DOHH2 (cell line): ENCODE measurements around the gene SCAMP2.

Experiments used
- H3F3A ChIP-seq: fragments of 200-600 bp; sonication (generic), shearing (Covaris generic); 2 replicates; pipeline ENCODE4 v1.6.0; 2016; ENCODE audit warnings: antibody characterized with exemption, mild to moderate bottlenecking; ENCODE audit not compliant: control insufficient read depth, insufficient read depth
- H3K27ac ChIP-seq: fragments of 200-600 bp; sonication (generic); 2 replicates; pipeline ENCODE4 v1.5.1; 2014; ENCODE audit warnings: low read depth, mild to moderate bottlenecking, low read length, moderate library complexity
- H3K27me3 ChIP-seq: fragments of 200-600 bp; sonication (generic); 2 replicates; pipeline ENCODE4 v1.6.1; 2014; ENCODE audit warnings: mild to moderate bottlenecking, low read length, mixed read lengths; ENCODE audit not compliant: control insufficient read depth
- H3K36me3 ChIP-seq: fragments of 200-600 bp; sonication (generic); 2 replicates; pipeline ENCODE4 v1.6.1; 2014; ENCODE audit warnings: mild to moderate bottlenecking, low read length, moderate library complexity, mixed read lengths; ENCODE audit not compliant: control insufficient read depth
- H3K4me1 ChIP-seq: fragments of 200-600 bp; sonication (generic); 2 replicates; pipeline ENCODE4 v1.6.1; 2014; ENCODE audit warnings: mild to moderate bottlenecking, low read length, mixed read lengths; ENCODE audit not compliant: control insufficient read depth
- H3K4me2 ChIP-seq: fragments of 200-600 bp; sonication (generic); 2 replicates; pipeline ENCODE4 v1.6.0; 2014; ENCODE audit warnings: mild to moderate bottlenecking, low read length, moderate library complexity
- H3K4me3 ChIP-seq: fragments of 200-600 bp; sonication (generic); 2 replicates; pipeline ENCODE4 v1.5.1; 2014; ENCODE audit warnings: mild to moderate bottlenecking, low read length, mixed read lengths
- H3K79me2 ChIP-seq: fragments of 200-600 bp; sonication (generic); 2 replicates; pipeline ENCODE4 v1.6.1; 2014; ENCODE audit warnings: mild to moderate bottlenecking, low read length, mixed read lengths; ENCODE audit not compliant: control insufficient read depth
- H3K9me2 ChIP-seq: fragments of 200-600 bp; sonication (generic); replicated peaks from 2 replicates; pipeline ENCODE4 v1.6.1; 2014; ENCODE audit warnings: mild to moderate bottlenecking, low read length, mixed read lengths; ENCODE audit not compliant: control insufficient read depth
- H3K9me3 ChIP-seq: fragments of 200-600 bp; sonication (generic); 2 replicates; pipeline ENCODE4 v1.6.1; 2014; ENCODE audit warnings: antibody characterized with exemption, low read length, mixed read lengths; ENCODE audit not compliant: control insufficient read depth, insufficient read depth
- H4K20me1 ChIP-seq: fragments of 200-600 bp; sonication (generic); 2 replicates; pipeline ENCODE4 v1.6.0; 2014; ENCODE audit warnings: low read depth, mild to moderate bottlenecking, antibody characterized with exemption, low read length, moderate library complexity; ENCODE audit not compliant: control insufficient read depth, insufficient read depth
- CTCF ChIP-seq: fragments of 200-600 bp; sonication (generic); IDR thresholded peaks from one replicate; pipeline ENCODE4 v1.5.1; 2014; ENCODE audit warnings: antibody characterized with exemption, mild to moderate bottlenecking, low read depth, low read length; ENCODE audit not compliant: poor library complexity, severe bottlenecking
- EZH2phosphoT487 ChIP-seq: fragments of 200-600 bp; sonication (generic); IDR thresholded peaks from 2 replicates; pipeline ENCODE4 v1.6.1; 2017; ENCODE audit warnings: borderline replicate concordance, mild to moderate bottlenecking, antibody characterized with exemption, low read length, moderate library complexity, mixed read lengths

The SCAMP2 gene

GRCh38 chr15:74873756-74874424, 725 bp upstream of the SCAMP2 start:
- Histone ChIP-seq H3K27me3 (0 out of 2 replicates have a peak, but pooled peaks cover 3% of the 10 kb centered on the region), H3K9me2 (no peaks in the 10 kb centered on the region), H3K36me3 (peaks cover 22% of the 10 kb centered on the region), H3K4me1 (peaks cover 40% of the 10 kb centered on the region), H3K27ac (peak overlapping the region; percentile 3; the same call in 1 of the 2 replicates), H3K4me2 (peak overlapping the region; percentile 100), H3K79me2 (peaks cover 41% of the 10 kb centered on the region), H3K9me3 (no peaks in the 10 kb centered on the region), H4K20me1 (peaks cover 19% of the 10 kb centered on the region), H3K4me3 (peak overlapping the region; percentile 97), H3F3A (peaks cover 12% of the 10 kb centered on the region; the same call in 1 of the 2 replicates)
- TF ChIP-seq CTCF: no peak
- no peak for TF ChIP-seq EZH2phosphoT487

- Histone ChIP-seq H3F3A (peaks cover 12% of the 10 kb centered on the region; the same call in 1 of the 2 replicates), H3K9me2 (no peaks in the 10 kb centered on the region), H3K4me2 (peak overlapping the region; percentile 100), H3K4me3 (peak overlapping the region; percentile 97), H3K9me3 (peaks cover 6% of the 10 kb centered on the region; the same call in 1 of the 2 replicates), H3K79me2 (peaks cover 54% of the 10 kb centered on the region), H3K27me3 (0 out of 2 replicates have a peak, but pooled peaks cover 3% of the 10 kb centered on the region), H4K20me1 (peaks cover 22% of the 10 kb centered on the region), H3K4me1 (peaks cover 49% of the 10 kb centered on the region), H3K27ac (peak overlapping the region; percentile 59), H3K36me3 (peaks cover 34% of the 10 kb centered on the region)
- TF ChIP-seq CTCF: no peak
- no peak for TF ChIP-seq EZH2phosphoT487
Observed at GRCh38 chr15:74872702-74873035, 496 bp downstream of the SCAMP2 start.

- Histone ChIP-seq H3K79me2 (peaks cover 73% of the 10 kb centered on the region), H3K4me3 (peak overlapping the region; percentile 50), H3K27me3 (no peaks in the 10 kb centered on the region), H3K36me3 (peaks cover 42% of the 10 kb centered on the region), H3F3A (peaks cover 12% of the 10 kb centered on the region; the same call in 1 of the 2 replicates), H3K27ac (peak overlapping the region; percentile 52), H4K20me1 (peaks cover 26% of the 10 kb centered on the region), H3K9me2 (no peaks in the 10 kb centered on the region), H3K4me1 (peaks cover 58% of the 10 kb centered on the region), H3K4me2 (peak overlapping the region; percentile 72), H3K9me3 (peaks cover 6% of the 10 kb centered on the region; the same call in 1 of the 2 replicates)
- TF ChIP-seq EZH2phosphoT487: no peak
- TF ChIP-seq CTCF: no peak
Observed at GRCh38 chr15:74870436-74871215, 2.5 kb downstream of the SCAMP2 start.
